Dedifferentiated amniotic fluid mesenchymal stem cell (primary cell): Measurements from ENCODE around the gene UNC79.
"Not testable (repeated sequence)": the region's sequence is repeated elsewhere in the genome, so short reads cannot be mapped to it uniquely, and the experiment has no call there.

Experiments
- DNase-seq: peaks from one replicate; pipeline ENCODE4 v3.0.0-alpha.2; 2016; ENCODE audit errors: extremely low spot score

Gene UNC79

DNA sequence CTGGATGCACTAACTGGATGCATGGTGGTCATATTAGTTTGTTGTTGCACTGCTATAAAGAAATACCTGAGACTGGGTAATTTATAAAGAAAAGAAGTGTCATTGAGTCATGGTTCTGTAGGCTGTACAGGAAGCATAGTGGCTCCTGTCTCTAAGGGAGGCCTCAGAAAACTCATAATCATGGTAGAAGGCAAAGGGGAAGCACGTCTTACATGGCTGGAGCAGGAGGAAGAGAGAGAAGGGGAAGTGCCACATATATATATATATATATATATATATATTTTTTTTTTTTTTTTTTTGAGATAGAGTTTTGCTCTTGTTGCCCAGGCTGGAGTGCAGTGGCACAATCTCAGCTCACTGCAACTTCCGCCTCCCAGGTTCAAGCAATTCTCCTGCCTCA lies 62.9 kb downstream of the UNC79 start:
- not testable (repeated sequence) for DNase-seq

DNA sequence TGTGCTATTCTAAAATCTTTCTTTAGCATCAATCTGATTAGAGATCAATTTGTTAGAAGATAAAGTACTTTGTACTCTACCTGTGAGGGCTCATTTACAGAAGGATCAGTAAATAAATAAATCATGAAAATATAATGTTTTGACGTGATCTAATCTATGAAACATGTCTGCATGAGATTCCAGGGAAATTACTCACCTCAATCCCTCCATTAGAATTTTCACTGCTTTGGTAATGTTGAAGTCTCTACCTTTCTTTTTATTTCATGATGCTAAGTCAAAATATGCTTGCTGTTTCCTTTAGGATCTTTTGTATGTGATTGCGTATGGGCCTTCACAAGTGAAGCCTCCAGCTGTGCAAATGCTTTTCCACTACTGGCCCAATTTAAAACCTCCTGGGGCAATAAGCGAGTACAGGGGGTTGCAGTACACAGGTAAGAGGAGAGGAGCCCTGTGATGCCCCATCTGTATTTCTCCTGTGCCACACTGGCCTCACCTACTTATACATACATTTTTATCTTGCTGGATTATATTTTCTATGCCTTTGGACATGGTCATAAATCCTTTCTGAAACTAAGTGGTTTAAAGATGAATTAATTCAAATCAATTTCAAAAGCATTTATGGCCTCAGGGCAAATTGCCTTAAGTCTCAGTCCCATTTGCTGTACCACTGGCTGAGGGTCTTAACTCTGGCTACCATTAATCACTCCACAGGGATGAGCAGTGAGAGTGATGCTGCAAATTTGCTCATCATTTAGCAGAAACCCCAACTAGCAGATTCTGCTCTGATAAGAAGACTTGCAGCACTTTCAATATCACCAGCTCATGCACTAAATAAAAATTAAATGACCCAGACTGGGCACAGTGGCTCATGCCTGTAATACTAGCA lies 66.4 kb downstream of the UNC79 start:
- no peak for DNase-seq

DNA sequence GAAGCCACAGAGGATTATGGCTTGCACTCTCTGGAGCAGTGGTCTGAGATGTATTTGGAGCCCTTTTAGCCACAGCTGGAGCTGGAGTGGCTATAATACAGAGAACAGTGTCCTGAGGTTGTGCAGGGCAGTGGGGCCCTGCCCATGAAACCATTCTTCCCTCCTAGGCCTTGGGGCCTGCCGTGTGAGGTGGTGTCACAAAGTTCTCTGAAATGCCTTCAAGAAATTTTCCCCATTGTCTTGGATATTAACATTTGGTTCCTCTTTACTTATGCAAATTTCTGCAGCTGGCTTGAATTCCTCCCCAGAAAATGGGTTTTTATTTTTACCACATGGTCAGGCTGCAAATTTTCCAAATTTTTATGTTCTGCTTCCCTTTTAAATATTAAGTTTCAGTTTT lies 79.3 kb downstream of the UNC79 start:
- no peak for DNase-seq

DNA sequence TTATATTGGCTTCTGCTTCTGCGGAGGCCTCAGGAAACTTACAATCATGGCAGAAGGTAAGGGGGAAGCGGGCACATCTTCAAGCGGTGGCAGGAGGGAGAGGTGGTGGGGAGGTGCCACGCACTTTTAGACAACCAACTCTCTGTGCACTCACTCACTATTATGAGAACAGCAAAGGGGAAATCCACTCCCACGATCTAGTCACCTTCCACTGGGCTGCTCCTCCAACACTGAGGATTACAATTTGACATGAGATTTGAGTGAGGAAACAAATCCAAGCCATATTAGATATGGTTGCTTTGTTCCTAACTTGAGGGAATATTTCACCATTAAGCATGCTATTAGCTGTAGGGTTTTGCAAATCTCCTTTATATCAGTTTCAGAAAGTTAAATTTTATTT lies 80.3 kb downstream of the UNC79 start:
- no peak for DNase-seq

DNA sequence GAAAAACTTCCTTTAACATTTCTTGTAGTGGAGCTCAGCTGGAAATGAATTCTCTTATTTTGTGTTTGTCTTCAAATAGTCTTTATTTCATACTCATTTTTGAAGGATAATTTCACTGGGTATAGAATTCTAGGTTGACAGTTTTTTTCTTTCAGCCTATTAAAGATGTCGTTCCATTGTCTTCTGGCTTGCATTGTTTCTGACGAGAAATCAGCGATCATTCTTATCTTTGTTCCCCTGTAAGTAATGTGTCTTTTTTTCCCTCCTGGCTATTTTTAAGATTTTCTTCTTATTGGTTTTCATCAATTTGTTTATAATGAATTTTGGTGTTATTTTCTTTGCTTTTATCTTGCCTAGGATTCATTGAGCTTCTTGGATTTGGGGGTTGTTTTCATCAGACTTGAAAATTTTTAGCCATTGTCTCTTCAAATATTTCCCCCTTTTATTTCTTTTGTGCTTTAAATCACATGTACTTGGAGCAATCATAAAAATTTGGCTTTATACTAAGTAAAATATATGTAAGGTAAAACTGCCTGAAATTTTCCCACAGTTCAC lies 89.4 kb downstream of the UNC79 start:
- DNase-seq: no peak

DNA sequence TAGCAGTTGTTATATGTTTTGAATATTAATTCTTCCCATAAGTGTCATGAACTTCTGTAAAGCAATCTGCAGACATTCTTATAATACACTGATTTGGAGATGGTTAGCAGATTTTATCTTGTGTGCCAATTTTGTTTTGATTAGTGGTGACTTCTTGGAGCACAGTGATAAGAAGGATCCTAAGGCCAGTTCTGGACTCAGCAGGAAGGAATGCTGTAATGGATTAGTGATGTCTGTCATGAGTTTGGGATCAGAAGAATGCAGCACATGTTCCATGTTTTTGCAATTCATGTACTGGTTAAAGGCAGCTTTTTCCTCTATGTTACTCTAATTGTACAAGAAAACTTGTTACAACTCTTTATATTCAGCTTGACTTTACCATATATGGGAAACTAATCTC lies 91.5 kb downstream of the UNC79 start:
- no peak for DNase-seq

DNA sequence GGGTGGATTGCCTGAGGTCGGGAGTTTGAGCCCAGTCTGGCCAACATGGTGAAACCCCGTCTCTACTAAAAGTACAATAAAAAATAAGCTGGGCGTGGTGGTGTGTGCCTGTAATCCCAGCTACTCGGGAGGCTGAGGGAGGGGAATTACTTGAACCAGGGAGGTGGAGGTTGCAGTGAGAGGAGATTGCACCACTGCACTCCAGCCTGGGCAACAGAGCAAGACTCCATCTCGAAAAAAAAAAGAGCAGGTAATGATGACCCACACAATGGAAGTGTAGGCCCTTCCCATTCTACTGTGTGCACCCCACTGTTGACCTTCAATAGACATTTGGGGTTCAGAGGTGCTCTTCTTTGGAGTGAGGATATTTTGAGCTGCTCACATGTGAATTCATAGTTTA lies 94.5 kb downstream of the UNC79 start:
- not testable (repeated sequence) for DNase-seq

DNA sequence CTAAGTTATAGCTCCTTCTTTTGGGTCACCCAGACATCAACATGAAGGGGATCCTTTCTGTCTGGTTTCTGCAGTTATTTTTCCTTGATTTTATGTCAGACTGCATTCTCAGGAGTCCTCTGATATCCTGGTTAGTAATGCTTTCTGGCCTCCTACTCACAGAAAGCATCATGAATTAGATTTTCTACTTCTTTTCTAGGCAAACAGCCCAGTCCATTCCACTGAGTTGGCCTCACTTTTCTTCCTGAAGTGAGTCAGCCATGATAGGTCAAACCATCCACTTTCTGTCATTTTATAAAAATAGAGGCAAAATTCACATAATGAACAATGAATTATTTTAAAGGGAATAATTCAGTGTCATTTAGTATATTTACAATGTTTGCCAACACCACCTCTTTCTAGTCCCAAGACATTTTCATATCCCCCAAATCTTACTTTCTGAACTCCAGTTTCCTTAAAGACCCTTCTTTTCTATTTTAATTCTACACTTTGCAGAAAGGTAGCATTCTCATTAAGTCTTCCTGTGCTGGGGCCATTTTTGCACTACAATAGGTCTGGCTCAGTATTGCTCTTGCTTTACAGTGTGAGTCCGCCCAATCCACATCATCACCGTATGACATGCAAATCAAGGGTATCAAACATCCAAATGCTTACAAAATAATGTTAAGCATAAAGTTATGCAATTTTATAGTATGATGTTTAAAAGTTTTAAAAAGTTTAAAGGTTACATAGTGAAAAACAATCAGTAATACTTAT lies 95.1 kb downstream of the UNC79 start:
- no peak for DNase-seq

DNA sequence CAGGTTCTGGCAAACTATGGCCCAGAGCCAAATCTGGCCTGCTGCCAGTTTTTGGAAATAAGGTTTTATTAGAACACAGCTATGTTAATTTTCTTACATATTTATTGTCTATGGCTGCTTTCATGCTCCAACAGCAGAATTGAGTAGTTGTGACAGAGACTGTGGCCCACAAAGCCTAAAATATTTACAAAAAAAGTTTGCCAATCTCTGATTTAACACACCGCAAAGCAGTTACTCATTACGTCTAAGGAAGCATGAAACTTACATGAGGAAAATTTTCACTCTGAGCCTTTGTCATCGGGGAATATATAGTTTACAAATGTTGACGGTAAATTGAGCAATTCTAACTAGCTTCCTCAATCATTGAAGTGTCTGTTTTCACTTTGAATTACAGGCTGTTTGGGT lies 96.5 kb downstream of the UNC79 start:
- DNase-seq: no peak

DNA sequence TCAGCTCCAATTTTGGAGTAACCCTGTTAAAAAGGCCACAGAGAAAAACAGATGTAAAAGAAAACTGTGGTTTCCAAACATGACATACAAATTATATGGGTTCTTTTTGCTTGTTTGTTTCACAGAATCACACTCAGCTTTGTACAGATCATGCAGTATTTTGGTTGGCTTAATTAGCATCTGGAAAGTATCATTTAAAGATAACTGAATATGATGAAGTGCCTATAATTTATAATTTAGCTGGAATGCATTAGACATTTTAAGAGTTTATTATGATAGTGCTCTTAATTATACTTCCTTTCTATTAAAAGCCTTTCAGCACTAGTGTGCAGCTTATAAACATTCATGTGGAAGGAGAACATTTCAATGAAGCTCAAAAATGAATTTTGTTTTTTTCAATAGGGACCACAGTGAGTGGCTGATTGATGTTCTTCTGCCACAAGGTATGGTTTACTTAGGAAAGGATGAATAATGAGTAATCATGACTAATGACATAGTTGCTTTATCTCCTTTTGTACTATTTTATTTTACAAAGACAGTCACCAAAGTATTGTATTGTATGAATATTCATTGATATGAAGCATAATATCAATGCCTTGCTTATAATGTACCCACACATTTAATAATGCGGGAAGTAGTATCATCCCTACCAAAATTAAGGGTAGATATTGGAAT lies 98.3 kb downstream of the UNC79 start:
- no peak for DNase-seq

DNA sequence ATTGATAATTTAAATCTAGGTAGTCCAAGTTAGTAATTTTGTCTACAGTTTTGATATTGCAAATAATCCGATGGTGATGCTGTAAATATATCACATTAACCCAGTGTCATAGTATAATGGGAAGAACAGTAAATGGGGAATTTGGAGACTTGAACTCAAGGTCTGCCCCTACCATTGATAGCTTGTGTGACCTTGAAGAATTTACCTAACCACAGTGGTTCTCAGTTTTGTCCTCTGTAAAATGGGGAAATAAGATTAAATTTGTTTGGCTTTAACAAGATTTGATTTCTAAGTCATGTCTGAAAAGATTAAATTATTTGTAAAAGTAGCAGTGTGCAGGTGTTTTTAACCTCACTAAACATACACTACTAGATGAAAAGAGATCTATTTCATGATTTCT lies 100.9 kb downstream of the UNC79 start:
- DNase-seq: no peak

DNA sequence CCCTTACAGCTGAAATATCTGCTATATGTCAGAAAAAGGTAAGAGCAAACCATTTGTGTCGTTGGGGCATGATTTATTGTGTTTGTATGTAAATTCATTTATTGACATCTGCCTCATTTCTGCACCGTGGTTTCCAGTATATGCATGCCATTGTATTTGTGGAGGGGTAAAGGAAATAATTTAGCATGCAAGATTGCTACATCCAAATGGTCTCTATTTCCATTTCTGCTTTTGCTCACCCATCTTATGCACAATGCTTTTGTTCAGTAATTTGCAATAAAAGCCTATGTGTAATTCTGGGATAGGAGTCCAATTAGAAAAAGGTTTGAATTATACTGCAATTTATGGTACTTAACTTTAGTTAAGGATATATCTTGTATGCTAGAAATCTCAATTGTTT lies 101.8 kb downstream of the UNC79 start:
- no peak for DNase-seq

DNA sequence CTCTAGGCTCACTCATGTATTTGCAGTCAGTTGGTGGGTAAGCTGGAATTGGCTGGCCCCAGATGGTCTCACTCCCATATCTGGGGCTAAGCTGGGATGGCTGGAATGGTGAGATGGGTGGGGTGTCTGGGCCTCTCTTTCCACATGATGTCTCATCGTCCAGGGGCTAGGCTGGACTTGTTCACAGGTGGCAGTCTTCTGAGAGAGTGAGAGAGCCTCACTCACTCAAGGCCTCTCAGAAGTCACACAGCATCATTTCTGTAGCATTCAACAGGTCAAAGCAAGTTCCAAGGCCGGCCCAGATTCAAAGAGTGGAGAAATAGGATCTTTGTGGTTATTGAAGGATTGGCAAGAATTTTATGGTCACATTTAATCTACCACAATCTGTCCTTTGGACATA lies 102.7 kb downstream of the UNC79 start:
- DNase-seq: no peak

DNA sequence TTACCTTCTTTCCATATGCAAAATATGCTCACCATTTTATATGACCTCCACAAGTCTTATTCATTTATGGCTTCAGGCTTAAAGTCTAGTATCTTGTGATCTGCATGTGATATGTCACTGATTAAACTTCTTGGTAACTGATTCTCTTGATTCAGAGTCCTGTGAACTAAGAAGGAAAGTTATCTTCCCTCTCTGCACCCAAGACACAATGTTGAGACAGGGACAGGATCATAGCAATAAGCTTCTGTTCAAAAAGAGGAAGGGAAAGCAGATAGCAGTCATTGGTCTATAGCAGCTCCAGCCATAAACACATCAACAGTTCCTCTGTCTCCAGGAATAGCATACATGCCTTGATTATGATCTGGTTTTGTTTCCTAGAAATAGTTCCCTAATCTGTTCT lies 103.1 kb downstream of the UNC79 start:
- DNase-seq: no peak

DNA sequence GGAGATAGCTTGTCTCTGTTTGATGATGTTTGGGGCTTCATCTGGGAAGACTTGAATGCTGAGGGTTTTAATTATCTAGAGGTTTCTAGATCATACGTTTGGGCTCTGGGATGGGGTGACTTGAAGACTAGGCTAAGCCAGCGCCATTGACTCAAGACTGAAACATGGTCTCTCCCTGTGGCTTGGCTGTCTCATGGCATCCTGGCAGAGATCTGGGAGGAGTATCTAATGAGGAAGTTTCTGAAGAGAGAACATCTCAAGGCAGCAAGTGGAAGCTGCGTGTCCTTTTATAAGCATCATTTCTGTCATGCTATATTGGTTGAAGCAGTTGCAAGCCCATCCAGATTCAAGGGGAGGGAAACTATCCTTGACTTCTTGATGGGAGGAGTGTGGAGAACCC lies 104.8 kb downstream of the UNC79 start:
- DNase-seq: no peak

DNA sequence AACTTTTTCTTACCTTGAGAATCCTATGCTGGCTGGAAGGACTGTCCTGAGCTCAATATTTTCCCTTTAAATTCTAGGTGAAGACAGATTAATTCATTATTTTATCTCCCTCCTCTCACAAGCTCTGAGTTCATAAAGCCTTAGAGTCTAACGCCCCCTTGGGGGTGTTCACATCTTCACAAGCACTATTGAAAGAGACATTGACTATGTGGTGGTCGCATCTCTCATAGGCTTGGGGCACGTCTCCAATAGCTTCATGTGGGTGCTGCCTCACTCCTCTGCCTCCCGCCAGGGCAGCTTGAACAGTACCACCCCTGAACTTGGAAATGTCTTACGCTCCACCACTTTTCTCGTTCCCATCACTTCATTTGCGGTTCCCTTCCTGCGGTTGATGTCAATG lies 106.2 kb downstream of the UNC79 start:
- no peak for DNase-seq

DNA sequence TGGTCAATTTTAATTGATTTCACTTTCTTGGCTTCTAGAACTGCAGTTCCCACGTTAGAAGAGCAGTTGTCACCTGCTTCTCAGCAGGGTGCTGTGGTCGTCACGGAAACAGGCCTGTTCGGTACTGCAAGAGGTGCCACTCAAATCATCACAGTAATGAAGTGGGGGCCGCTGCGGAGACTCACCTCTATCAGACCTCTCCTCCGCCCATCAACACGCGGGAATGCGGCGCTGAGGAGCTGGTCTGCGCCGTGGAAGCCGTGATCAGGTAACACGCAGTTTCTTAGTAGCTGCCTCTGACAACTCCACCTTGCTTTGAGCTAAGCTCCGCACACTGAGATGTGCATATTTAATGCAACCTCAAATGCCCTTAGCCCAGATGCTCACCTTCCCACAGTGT lies 107.2 kb downstream of the UNC79 start:
- no peak for DNase-seq

DNA sequence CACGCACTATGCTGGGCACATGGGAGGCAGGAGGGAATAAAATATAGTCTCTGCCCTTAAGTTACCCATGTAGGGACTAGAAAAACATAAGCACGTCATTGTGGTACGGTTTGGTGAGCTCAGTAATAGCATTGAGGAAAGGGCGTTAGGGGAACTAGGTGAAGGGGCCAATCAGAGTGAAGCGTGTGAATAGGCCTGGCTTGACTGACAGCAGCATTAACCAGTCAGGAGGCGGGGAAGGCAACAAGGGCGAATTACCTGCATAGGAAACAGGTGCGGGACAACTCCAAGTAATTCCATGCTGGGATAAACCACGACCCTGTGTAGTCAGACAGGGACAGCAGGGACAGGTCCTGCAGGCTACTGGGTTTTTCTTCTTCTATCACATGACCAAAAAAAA lies 107.7 kb downstream of the UNC79 start:
- no peak for DNase-seq

DNA sequence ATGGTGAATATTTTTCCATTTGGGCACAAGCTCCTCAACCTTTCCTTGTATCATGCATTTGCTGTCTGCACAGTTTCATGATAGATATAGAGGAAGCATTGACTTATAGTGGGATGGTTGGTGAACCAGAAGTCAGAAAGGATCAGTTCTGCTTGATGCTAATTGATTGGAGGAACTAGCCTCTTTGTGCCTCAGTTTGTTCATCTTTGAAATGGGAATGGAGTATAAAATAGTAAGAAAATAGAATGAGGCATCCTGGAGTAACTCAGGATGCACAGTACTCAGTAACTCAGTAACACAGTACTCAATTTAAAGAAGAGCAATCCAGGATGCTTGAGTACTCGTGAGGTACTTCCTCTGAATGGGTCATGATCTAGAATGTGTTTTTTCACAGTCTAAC lies 109.5 kb downstream of the UNC79 start:
- no peak for DNase-seq

DNA sequence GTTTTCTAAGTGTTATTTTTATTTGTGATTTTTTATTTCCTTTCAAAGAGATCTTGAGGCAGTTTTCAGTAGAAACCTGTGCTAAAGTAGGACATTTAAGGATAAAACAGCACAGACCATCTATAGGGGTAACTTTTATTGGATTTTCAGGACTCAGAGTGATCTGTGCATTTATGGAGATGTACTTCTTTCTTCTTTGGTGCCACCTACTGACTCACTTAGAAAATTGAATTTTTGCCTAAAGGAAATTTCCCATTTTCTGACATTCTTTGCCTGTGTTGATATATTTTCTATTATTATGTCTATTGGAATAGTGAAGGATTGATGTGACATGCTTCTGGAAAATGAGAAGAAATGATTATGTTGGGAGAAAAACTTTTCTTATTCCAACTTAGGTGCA lies 113.0 kb downstream of the UNC79 start:
- DNase-seq: peak; percentile 42

DNA sequence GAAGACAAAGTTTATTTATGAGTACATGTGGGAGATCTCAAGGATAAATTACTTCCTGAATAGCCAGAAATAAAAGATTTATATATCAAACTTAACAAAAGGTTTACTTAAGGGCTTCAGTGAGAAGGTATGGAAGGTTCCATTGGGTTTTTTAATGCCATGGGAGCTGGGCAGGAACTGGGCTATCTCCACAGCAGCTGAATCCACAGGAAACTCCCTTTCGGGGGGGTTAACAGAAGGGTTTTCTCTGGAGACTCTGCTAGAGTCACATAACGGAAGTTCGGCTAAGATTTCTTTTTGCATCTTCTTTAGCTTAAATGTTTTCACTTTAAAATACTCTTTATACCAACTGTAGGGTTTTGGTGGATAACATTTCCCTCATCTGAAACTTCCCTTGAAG lies 113.5 kb downstream of the UNC79 start:
- DNase-seq: no peak

DNA sequence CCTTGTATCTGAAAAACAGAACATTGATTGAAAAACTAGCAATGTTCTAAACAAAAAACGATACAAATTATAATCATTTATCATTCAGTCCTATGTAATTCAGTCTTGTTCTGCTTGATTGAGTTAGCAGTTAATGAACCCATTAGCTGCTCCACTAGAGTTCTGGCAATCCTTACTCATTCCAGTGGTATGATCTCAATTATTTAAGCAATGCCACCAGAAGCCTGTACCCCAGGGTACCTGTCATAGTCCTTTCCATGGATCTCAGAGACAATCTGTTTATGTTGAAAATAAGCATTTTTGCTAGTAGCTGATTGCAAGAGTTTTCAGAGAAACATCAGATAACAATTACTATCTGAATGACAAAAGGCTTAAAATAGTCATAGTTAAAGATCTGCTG lies 115.9 kb downstream of the UNC79 start:
- DNase-seq: no peak
